K562 (cell line): ENCODE measurements around the gene GATM. TPM values are rescaled to one million over a fixed set of nuclear protein-coding genes. Genes with fewer than 3 reads are reported as not detected.

Source experiments
- CAMTA2 ChIP-seq: fragments of 250-450 bp; sonication (Bioruptor Pico); conservative IDR thresholded peaks from 2 replicates; pipeline ENCODE4 v1.5.1; 2022
- CCNT2 ChIP-seq: IDR thresholded peaks from 2 replicates; pipeline ENCODE4 v1.6.1; 2011; ENCODE audit warnings: borderline replicate concordance, low read depth, mild to moderate bottlenecking, moderate library complexity, mixed read lengths, low read length; ENCODE audit not compliant: insufficient read length; ENCODE audit errors: extremely low read depth
- EP400 ChIP-seq: fragments of 450-650 bp; IDR thresholded peaks from 2 replicates; pipeline ENCODE4 v1.6.1; 2017; ENCODE audit warnings: antibody characterized with exemption, mild to moderate bottlenecking, moderate library complexity
- FOXK1 ChIP-seq: sonication (generic); formaldehyde crosslinking; IDR thresholded peaks from 2 replicates; pipeline ENCODE4 v1.8.0; 2022; ENCODE audit warnings: missing genetic modification reagents, mild to moderate bottlenecking, borderline replicate concordance
- KLF6 ChIP-seq: fragments of 250-450 bp; sonication (Bioruptor Pico); IDR thresholded peaks from 2 replicates; pipeline ENCODE4 v1.4.0; 2020; ENCODE audit warnings: mild to moderate bottlenecking, moderate library complexity, borderline replicate concordance
- MCM2 ChIP-seq: fragments of 450-650 bp; IDR thresholded peaks from 2 replicates; pipeline ENCODE4 v1.6.1; 2017; ENCODE audit warnings: low read depth, mild to moderate bottlenecking
- POLR2A ChIP-seq: fragments of 450-650 bp; conservative IDR thresholded peaks from 2 replicates; pipeline ENCODE4 v1.6.1; 2016
- RAD21 ChIP-seq, 2 experiments: fragments of 250-450 bp in 1 of 2; fragments of 450-650 bp in 1 of 2; sonication (Bioruptor Pico) in 1 of 2; formaldehyde crosslinking in 1 of 2; IDR thresholded peaks in 1 of 2; conservative IDR thresholded peaks in 1 of 2; 2 replicates each; pipeline versions ENCODE4 v1.4.0 to v1.8.0; 2020 to 2022; ENCODE audit warnings: mild to moderate bottlenecking in 2 of 2, moderate library complexity in 1 of 2
- RBM14 ChIP-seq: fragments of 200-400 bp; formaldehyde crosslinking; IDR thresholded peaks from 2 replicates; pipeline ENCODE4 v1.6.1; 2018; ENCODE audit warnings: low read depth, mild to moderate bottlenecking, low read length, moderate library complexity, borderline replicate concordance; ENCODE audit not compliant: insufficient read depth
- SIRT6 ChIP-seq: IDR thresholded peaks from one replicate; pipeline ENCODE4 v1.6.1; 2012; ENCODE audit warnings: low read depth, mild to moderate bottlenecking, control low read depth, inconsistent platforms, low read length, moderate library complexity
- SIX5 ChIP-seq, 2 experiments: IDR thresholded peaks; 2 replicates each; pipeline ENCODE4 v1.6.1; 2011; ENCODE audit warnings: low read length in 2 of 2, borderline replicate concordance in 1 of 2, low read depth in 1 of 2, mild to moderate bottlenecking in 1 of 2, moderate library complexity in 1 of 2; ENCODE audit not compliant: insufficient read depth in 1 of 2
- SRSF3 ChIP-seq: fragments of 200-400 bp; formaldehyde crosslinking; IDR thresholded peaks from 2 replicates; pipeline ENCODE4 v1.6.1; 2016; ENCODE audit warnings: mild to moderate bottlenecking, low read length, moderate library complexity; ENCODE audit not compliant: insufficient read depth
- TCF3 ChIP-seq: sonication (generic); formaldehyde crosslinking; IDR thresholded peaks from 2 replicates; pipeline ENCODE4 v1.4.0; 2020; ENCODE audit warnings: mild to moderate bottlenecking, missing genetic modification reagents
- TEAD2 ChIP-seq: fragments of 450-650 bp; IDR thresholded peaks from 2 replicates; pipeline ENCODE4 v1.6.1; 2016; ENCODE audit warnings: missing genetic modification characterization, control low read depth, missing compliant biosample characterization
- polyA plus RNA-seq, 8 experiments: library from polyadenylated mRNA; depleted of rRNA in 4 of 8; stranded (reverse) in 5 of 8; unstranded in 3 of 8; fragments of >200 nt; fragmentation: Nextera tagmentation in 2 of 8; fragmentation: Illumina TruSeq in 1 of 8; extraction: Ambion mirVana in 2 of 8; extraction: Trizol in 1 of 8; gene quantifications; 2 replicates each; pipeline versions ENCODE4 v1.2.1 to v1.2.3, GENCODE V29; 2011 to 2014; ENCODE audit warnings: inconsistent platforms in 1 of 8, missing spikeins in 1 of 8
- total RNA-seq, 7 experiments: library from RNA; depleted of rRNA in 6 of 7; stranded (reverse); fragments of >200 nt in 6 of 7; fragmentation: Illumina TruSeq in 2 of 7; extraction: Trizol in 2 of 7; gene quantifications; 2 replicates each; pipeline versions ENCODE4 v1.2.1 to v1.2.3, GENCODE V29; 2011 to 2021; ENCODE audit warnings: low replicate concordance in 1 of 7
- TF ChIP-seq, protein P1 (sequence below): IDR thresholded peaks from 2 replicates; pipeline ENCODE4 v1.6.1; 2012; ENCODE audit warnings: low read depth, low read length, improper control_type of control experiment, borderline replicate concordance
- TF ChIP-seq, protein P2 (sequence below): sonication (generic); formaldehyde crosslinking; IDR thresholded peaks from 2 replicates; pipeline ENCODE4 v1.8.1; 2023; ENCODE audit warnings: mild to moderate bottlenecking, missing genetic modification reagents, moderate library complexity
- TF ChIP-seq, protein P3 (sequence below): sonication (generic); formaldehyde crosslinking; IDR thresholded peaks from 2 replicates; pipeline ENCODE4 v1.8.0; 2022; ENCODE audit warnings: missing genetic modification reagents, mild to moderate bottlenecking, borderline replicate concordance

GATM gene
- total and polyA plus RNA-seq, 9 of the 15 experiments (the other 6 are each of a cell fraction or from before 2014, with no cell fraction given) = 0.11 to 1.1 (median 0.65) TPM

DNA sequence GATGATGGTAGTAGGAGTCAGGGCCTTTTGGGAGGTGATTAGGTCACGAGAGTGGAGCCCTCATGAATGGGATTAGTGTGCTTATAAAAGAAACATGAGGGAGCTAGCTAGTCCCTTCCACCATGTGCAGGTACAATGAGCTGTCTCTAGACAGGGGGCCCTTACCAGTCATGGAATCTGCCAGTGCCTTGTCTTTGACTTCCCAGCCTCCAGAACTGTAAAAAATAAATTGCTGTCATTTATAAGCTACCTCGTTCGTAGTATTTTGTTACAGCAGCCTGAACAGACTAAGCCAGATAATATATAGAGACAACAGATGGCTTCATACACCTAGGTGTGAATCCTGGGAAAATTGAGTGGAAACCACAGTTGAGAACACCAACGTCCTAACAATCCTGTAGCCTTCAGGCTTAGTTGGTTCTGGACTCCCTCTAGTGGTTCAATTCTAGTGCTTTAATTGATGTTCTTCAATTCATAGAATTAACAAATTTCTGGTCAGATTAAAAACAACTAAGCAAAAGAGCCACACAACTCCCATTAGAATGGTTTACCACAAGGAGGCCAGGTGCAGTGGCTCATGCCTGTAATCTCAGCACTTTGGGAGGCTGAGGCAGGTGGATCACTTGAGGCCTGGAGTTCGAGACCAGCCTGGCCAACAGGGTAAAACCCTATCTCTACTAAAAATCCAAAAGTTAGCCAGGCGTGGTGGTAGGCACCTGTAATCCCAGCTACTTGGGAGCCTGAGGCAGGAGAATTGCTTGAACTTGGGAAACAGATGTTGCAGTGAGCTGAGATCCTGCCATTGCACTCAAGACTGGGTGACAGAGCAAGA lies 21.3 kb upstream of the GATM start (continued):
- TF ChIP-seq SIX5 (IDR thresholded peaks at IDR 0.05; ENCODE audit: borderline replicate concordance in 1 of 2, insufficient read depth in 1 of 2, low read depth in 1 of 2, low read length in 2 of 2) (no peak), RBM14 (no peak), CCNT2 (no peak), FOXK1 (no peak), TCF3 (no peak), EP400 (no peak), RAD21 (CRISPR knock-in tag; conservative IDR thresholded peaks at IDR 0.05 in 1 of 2, IDR thresholded peaks at IDR 0.05 in 1 of 2) (peak; percentile 30 to 63; a peak in 3 of 4 replicates), CAMTA2 (CRISPR knock-in tag) (no peak), SRSF3 (no peak), SIRT6 (no peak), KLF6 (CRISPR knock-in tag) (no peak), TEAD2 (tag) (no peak), MCM2 (no peak), POLR2A (no peak)
- TF ChIP-seq, protein P1, sequence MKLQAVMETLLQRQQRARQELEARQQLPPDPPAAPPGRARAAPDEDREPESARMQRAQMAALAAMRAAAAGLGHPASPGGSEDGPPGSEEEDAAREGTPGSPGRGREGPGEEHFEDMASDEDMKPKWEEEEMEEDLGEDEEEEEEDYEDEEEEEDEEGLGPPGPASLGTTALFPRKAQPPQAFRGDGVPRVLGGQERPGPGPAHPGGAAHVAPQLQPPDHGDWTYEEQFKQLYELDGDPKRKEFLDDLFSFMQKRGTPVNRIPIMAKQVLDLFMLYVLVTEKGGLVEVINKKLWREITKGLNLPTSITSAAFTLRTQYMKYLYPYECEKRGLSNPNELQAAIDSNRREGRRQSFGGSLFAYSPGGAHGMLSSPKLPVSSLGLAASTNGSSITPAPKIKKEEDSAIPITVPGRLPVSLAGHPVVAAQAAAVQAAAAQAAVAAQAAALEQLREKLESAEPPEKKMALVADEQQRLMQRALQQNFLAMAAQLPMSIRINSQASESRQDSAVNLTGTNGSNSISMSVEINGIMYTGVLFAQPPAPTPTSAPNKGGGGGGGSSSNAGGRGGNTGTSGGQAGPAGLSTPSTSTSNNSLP = peak; percentile 84; the same call in 1 of the 2 replicates
- TF ChIP-seq, protein P2, sequence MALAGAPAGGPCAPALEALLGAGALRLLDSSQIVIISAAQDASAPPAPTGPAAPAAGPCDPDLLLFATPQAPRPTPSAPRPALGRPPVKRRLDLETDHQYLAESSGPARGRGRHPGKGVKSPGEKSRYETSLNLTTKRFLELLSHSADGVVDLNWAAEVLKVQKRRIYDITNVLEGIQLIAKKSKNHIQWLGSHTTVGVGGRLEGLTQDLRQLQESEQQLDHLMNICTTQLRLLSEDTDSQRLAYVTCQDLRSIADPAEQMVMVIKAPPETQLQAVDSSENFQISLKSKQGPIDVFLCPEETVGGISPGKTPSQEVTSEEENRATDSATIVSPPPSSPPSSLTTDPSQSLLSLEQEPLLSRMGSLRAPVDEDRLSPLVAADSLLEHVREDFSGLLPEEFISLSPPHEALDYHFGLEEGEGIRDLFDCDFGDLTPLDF (CRISPR knock-in tag) = no peak
- TF ChIP-seq, protein P3, sequence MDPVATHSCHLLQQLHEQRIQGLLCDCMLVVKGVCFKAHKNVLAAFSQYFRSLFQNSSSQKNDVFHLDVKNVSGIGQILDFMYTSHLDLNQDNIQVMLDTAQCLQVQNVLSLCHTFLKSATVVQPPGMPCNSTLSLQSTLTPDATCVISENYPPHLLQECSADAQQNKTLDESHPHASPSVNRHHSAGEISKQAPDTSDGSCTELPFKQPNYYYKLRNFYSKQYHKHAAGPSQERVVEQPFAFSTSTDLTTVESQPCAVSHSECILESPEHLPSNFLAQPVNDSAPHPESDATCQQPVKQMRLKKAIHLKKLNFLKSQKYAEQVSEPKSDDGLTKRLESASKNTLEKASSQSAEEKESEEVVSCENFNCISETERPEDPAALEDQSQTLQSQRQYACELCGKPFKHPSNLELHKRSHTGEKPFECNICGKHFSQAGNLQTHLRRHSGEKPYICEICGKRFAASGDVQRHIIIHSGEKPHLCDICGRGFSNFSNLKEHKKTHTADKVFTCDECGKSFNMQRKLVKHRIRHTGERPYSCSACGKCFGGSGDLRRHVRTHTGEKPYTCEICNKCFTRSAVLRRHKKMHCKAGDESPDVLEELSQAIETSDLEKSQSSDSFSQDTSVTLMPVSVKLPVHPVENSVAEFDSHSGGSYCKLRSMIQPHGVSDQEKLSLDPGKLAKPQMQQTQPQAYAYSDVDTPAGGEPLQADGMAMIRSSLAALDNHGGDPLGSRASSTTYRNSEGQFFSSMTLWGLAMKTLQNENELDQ (CRISPR knock-in tag) = no peak
